ENCODE data around the gene CD177.
"Not testable (repeated sequence)": the region's sequence is repeated elsewhere in the genome, so short reads cannot be mapped to it uniquely, and the experiment has no call there.

DNA sequence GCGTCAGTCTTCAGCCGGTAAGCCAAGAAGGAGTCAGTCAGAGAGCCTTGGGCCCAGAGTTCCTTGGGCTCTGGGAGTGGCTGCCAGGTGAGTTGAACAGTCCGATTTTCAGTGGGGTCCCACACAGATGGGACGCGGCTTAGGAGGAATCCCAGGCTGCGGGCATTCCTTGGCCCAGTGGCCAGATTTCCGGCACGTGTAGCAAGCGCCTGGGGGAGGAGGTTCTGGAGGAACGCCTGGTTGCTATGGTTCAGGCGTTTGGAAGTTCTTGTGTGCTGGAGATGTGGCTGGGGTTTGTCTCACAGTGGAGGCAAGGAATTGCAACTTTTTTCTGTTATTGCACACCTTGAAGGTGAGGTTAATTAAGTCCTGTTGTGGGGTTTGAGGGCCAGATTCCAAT lies 26.7 kb upstream of the CD177 start:
- TF ChIP-seq, protein P1, sequence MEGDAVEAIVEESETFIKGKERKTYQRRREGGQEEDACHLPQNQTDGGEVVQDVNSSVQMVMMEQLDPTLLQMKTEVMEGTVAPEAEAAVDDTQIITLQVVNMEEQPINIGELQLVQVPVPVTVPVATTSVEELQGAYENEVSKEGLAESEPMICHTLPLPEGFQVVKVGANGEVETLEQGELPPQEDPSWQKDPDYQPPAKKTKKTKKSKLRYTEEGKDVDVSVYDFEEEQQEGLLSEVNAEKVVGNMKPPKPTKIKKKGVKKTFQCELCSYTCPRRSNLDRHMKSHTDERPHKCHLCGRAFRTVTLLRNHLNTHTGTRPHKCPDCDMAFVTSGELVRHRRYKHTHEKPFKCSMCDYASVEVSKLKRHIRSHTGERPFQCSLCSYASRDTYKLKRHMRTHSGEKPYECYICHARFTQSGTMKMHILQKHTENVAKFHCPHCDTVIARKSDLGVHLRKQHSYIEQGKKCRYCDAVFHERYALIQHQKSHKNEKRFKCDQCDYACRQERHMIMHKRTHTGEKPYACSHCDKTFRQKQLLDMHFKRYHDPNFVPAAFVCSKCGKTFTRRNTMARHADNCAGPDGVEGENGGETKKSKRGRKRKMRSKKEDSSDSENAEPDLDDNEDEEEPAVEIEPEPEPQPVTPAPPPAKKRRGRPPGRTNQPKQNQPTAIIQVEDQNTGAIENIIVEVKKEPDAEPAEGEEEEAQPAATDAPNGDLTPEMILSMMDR (conservative IDR thresholded peaks at IDR 0.05; ENCODE audit: low read depth, low read length): not testable (repeated sequence)
- TF ChIP-seq EZH2 (IDR thresholded peaks at IDR 0.05; ENCODE audit: borderline replicate concordance, low read depth, low read length, poor library complexity, severe bottlenecking): not testable (repeated sequence)
